Mesothelial cell of epicardium (in vitro differentiated cells): ENCODE measurements around the gene PAGR1. TPM values are rescaled to one million over a fixed set of nuclear protein-coding genes. Genes with fewer than 3 reads are reported as not detected.
"Not testable (repeated sequence)": the region's sequence is repeated elsewhere in the genome, so short reads cannot be mapped to it uniquely, and the experiment has no call there.

ENCODE experiments used
- DNase-seq, 2 experiments: peaks; one replicate each; pipeline ENCODE4 v3.0.0; 2021; ENCODE audit warnings: low spot score in 2 of 2; ENCODE audit not compliant: unreplicated experiment in 2 of 2
- H3K27ac Mint-ChIP-seq: 2 replicates; pipeline ENCODE4 v1.8.0; 2021; ENCODE audit warnings: mixed read lengths
- H3K27me3 Mint-ChIP-seq: 2 replicates; pipeline ENCODE4 v1.8.0; 2021; ENCODE audit warnings: low read depth, mixed read lengths
- H3K36me3 Mint-ChIP-seq: 2 replicates; pipeline ENCODE4 v1.8.0; 2021; ENCODE audit warnings: mixed read lengths
- H3K4me1 Mint-ChIP-seq: 2 replicates; pipeline ENCODE4 v1.8.0; 2021; ENCODE audit warnings: mixed read lengths
- H3K4me3 Mint-ChIP-seq: 2 replicates; pipeline ENCODE4 v1.8.0; 2021; ENCODE audit warnings: mild to moderate bottlenecking, moderate library complexity, mixed read lengths
- H3K9me3 Mint-ChIP-seq: 2 replicates; pipeline ENCODE4 v1.8.0; 2021; ENCODE audit warnings: mixed read lengths
- CTCF ChIP-seq: fragments of 200-600 bp; sonication (generic); IDR thresholded peaks from one replicate; pipeline ENCODE4 v1.5.0; 2021; ENCODE audit warnings: antibody characterized with exemption; ENCODE audit not compliant: unreplicated experiment
- total RNA-seq: library from RNA; stranded (reverse); gene quantifications from 3 replicates; pipeline ENCODE4 v1.2.1, GENCODE V29; 2021

The PAGR1 gene
- total RNA-seq = 42.3 to 43.8 TPM (median 43.2 TPM) in 3 replicates

GRCh38 chr16:29815793-29816693 lies at the start of gene PAGR1:
Gene PAGR1, plus strand, starts transcription at chr16:29816152. Its CDS starts 374 bp downstream, at chr16:29816526.
- Mint-ChIP-seq H3K9me3 (no peaks in the 10 kb centered on the region), H3K4me1 (peaks cover 68% of the 10 kb centered on the region), H3K36me3 (peaks cover 6% of the 10 kb centered on the region), H3K27ac (peak within 1 kb of the TSS; percentile 97), H3K4me3 (peak within 1 kb of the TSS; percentile 91), H3K27me3 (no peaks in the 10 kb centered on the region)
- peak; percentile 91 to 98 for DNase-seq
- TF ChIP-seq CTCF = peak; percentile 83

GRCh38 chr16:29766571-29766970 lies 49.4 kb upstream of the PAGR1 start:
- Mint-ChIP-seq H3K27ac (no peak overlapping the region), H3K27me3 (no peaks in the 10 kb centered on the region), H3K4me1 (peaks cover 17% of the 10 kb centered on the region), H3K4me3 (no peak overlapping the region), H3K9me3 (no peaks in the 10 kb centered on the region), H3K36me3 (no peaks in the 10 kb centered on the region)
- no peak for DNase-seq
- TF ChIP-seq CTCF = no peak

- no peaks in the 10 kb centered on the region for H3K36me3 Mint-ChIP-seq
- H3K27ac Mint-ChIP-seq = no peak overlapping the region
- no peak for DNase-seq
- TF ChIP-seq CTCF = no peak
- H3K9me3 Mint-ChIP-seq = no peaks in the 10 kb centered on the region
- H3K4me3 Mint-ChIP-seq = no peak overlapping the region
- peaks cover 15% of the 10 kb centered on the region for H3K4me1 Mint-ChIP-seq
- no peaks in the 10 kb centered on the region for H3K27me3 Mint-ChIP-seq
Observed at GRCh38 chr16:29767062-29767461, 48.9 kb upstream of the PAGR1 start.

- H3K27ac Mint-ChIP-seq = no peak overlapping the region
- no peak overlapping the region for H3K4me3 Mint-ChIP-seq
- TF ChIP-seq CTCF = no peak
- H3K27me3 Mint-ChIP-seq = no peaks in the 10 kb centered on the region
- no peak for DNase-seq
- H3K9me3 Mint-ChIP-seq = no peaks in the 10 kb centered on the region
- H3K4me1 Mint-ChIP-seq = peaks cover 18% of the 10 kb centered on the region
- H3K36me3 Mint-ChIP-seq = no peaks in the 10 kb centered on the region
Observed at GRCh38 chr16:29769507-29769906, 46.4 kb upstream of the PAGR1 start.

GRCh38 chr16:29770250-29770929 lies 45.6 kb upstream of the PAGR1 start:
- H3K9me3 Mint-ChIP-seq = no peaks in the 10 kb centered on the region
- no peaks in the 10 kb centered on the region for H3K36me3 Mint-ChIP-seq
- H3K4me1 Mint-ChIP-seq = peaks cover 16% of the 10 kb centered on the region
- peak overlapping the region; percentile 66 for H3K27ac Mint-ChIP-seq
- DNase-seq = no peak
- TF ChIP-seq CTCF = no peak
- H3K27me3 Mint-ChIP-seq = no peaks in the 10 kb centered on the region
- no peak overlapping the region for H3K4me3 Mint-ChIP-seq

GRCh38 chr16:29772330-29772729 lies 43.6 kb upstream of the PAGR1 start:
- not testable (repeated sequence) for H3K36me3 Mint-ChIP-seq, H3K4me3 Mint-ChIP-seq, H3K9me3 Mint-ChIP-seq, H3K27me3 Mint-ChIP-seq, DNase-seq
- H3K4me1 Mint-ChIP-seq = peaks cover 13% of the 10 kb centered on the region
- H3K27ac Mint-ChIP-seq = peak overlapping the region; percentile 34
